ENCODE measurements around the gene PMM1.

PMM1 gene

GRCh38 chr22:41528132-41528766, 61.4 kb downstream of the PMM1 start:
- TF ChIP-seq CTCF (IDR thresholded peaks at IDR 0.05) = no peak
- TF ChIP-seq ZFX (IDR thresholded peaks at IDR 0.05; ENCODE audit: borderline replicate concordance) = no peak
- H3K27ac ChIP-seq = peak overlapping the region; percentile 75

Measured in 22Rv1 (cell line).